NCI-H187 treated with DMSO at 0.1 percent for 48 hours (cell line): ENCODE data around the gene SLC38A10.
A peak's percentile ranks its signal among the peaks of the same experiment; 100 is the strongest.
"Not testable (repeated sequence)": the region's sequence is repeated elsewhere in the genome, so short reads cannot be mapped to it uniquely, and the experiment has no call there.

Experiments used
- DNase-seq: peaks from one replicate; lab custom pipeline; 2025; lab: John Stamatoyannopoulos, UW

The SLC38A10 gene

GRCh38 chr17:81230043-81230820, 64.9 kb downstream of the SLC38A10 start:
- DNase-seq = no peak

- DNase-seq = no peak
Observed at GRCh38 chr17:81229666-81229920, 65.5 kb downstream of the SLC38A10 start.

- DNase-seq = no peak
Observed at GRCh38 chr17:81228834-81229665, 66.1 kb downstream of the SLC38A10 start.

- no peak for DNase-seq
Observed at GRCh38 chr17:81228420-81228819, 66.7 kb downstream of the SLC38A10 start.

- DNase-seq = not testable (repeated sequence)
Observed at GRCh38 chr17:81227630-81228029, 67.5 kb downstream of the SLC38A10 start.

- no peak for DNase-seq
Observed at GRCh38 chr17:81223762-81224130, 71.4 kb downstream of the SLC38A10 start.

- peak; percentile 84 for DNase-seq
Observed at GRCh38 chr17:81222906-81223761, 72.0 kb downstream of the SLC38A10 start, which contains the start of gene CEP131. Gene CEP131, minus strand, starts transcription at chr17:81222965. Its CDS starts 2,909 bp downstream, at chr17:81220056.

- no peak for DNase-seq
Observed at GRCh38 chr17:81222620-81222905, 72.5 kb downstream of the SLC38A10 start.

- DNase-seq = no peak
Observed at GRCh38 chr17:81221842-81222619, 73.1 kb downstream of the SLC38A10 start.

- no peak for DNase-seq
Observed at GRCh38 chr17:81221371-81221841, 73.7 kb downstream of the SLC38A10 start.

GRCh38 chr17:81219476-81220180, 75.5 kb downstream of the SLC38A10 start:
- DNase-seq = no peak

- DNase-seq = no peak
Observed at GRCh38 chr17:81218991-81219390, 76.1 kb downstream of the SLC38A10 start.

GRCh38 chr17:81218459-81218858, 76.6 kb downstream of the SLC38A10 start:
- DNase-seq = no peak

GRCh38 chr17:81217491-81217890, 77.6 kb downstream of the SLC38A10 start:
- DNase-seq = no peak

- no peak for DNase-seq
Observed at GRCh38 chr17:81213978-81214377, 81.1 kb downstream of the SLC38A10 start.

GRCh38 chr17:81212365-81212764, 82.7 kb downstream of the SLC38A10 start:
- DNase-seq = no peak

GRCh38 chr17:81210868-81211267, 84.2 kb downstream of the SLC38A10 start:
- no peak for DNase-seq

GRCh38 chr17:81210466-81210865, 84.6 kb downstream of the SLC38A10 start:
- no peak for DNase-seq

GRCh38 chr17:81209141-81209540, 86.0 kb downstream of the SLC38A10 start:
- no peak for DNase-seq

GRCh38 chr17:81208651-81209050, 86.5 kb downstream of the SLC38A10 start:
- no peak for DNase-seq
